DMS53 treated with DMSO at 0.1 percent for 48 hours (cell line): ENCODE measurements around the gene GABPB1.
"Not testable (repeated sequence)": the region's sequence is repeated elsewhere in the genome, so short reads cannot be mapped to it uniquely, and the experiment has no call there.

Source experiments
- DNase-seq: peaks from one replicate; lab custom pipeline; 2025; ENCODE audit not compliant: unreplicated experiment; lab: John Stamatoyannopoulos, UW

GABPB1 gene

GRCh38 chr15:50354838-50355618 is at the start of gene GABPB1:
Gene GABPB1 (minus strand): TSS chr15:50355198. CDS start chr15:50309798, 45,400 bp downstream.
- DNase-seq = peak; percentile 80

DNA sequence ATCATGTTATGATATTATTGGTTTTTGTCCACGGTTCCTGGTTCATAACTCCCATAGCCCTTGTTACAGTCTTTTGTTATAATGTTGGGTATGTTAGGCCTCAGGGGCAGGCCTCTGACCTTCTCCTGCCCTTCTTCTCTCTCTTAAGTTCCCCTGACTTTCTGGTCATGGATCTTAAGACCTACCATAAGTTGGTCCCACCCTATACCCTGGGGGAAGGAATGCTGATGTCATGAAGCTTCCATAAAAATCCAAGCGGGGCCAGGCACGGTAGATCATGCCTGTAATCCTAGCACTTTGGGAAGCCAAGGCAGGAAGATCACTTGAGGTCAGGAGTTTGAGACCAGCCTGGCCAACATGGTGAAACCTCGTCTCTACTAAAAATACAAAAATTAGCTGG is 36.6 kb upstream of the GABPB1 start:
- not testable (repeated sequence) for DNase-seq

GRCh38 chr15:50390554-50391264 is 35.7 kb upstream of the GABPB1 start:
- DNase-seq = peak; percentile 42

DNA sequence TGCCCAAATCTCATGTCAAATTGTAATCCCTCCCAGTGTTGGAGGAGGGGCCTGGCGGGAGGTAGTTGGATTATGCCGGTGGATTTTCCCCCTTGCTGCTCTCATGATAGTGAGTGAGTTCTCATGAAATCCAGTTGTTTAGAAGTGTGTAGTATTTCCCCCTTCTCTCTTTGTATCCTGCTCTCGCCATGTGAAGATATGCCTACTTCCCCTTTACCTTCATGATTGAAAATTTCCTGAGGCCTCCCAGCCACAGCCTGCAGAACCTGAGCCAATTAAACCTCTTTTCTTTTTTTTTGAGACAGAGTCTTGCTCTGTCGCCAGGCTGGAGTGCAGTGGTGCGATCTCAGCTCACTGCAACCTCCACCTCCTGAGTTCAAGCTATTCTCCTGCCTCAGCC is 27.4 kb upstream of the GABPB1 start:
- not testable (repeated sequence) for DNase-seq

GRCh38 chr15:50381438-50381837 is 26.4 kb upstream of the GABPB1 start:
- no peak for DNase-seq

- DNase-seq = no peak
Observed at GRCh38 chr15:50380089-50380488, 25.1 kb upstream of the GABPB1 start.

GRCh38 chr15:50379413-50379812 is 24.4 kb upstream of the GABPB1 start:
- not testable (repeated sequence) for DNase-seq

GRCh38 chr15:50378776-50379175 is 23.8 kb upstream of the GABPB1 start:
- no peak for DNase-seq

- no peak for DNase-seq
Observed at GRCh38 chr15:50377867-50378751, 23.1 kb upstream of the GABPB1 start.

DNA sequence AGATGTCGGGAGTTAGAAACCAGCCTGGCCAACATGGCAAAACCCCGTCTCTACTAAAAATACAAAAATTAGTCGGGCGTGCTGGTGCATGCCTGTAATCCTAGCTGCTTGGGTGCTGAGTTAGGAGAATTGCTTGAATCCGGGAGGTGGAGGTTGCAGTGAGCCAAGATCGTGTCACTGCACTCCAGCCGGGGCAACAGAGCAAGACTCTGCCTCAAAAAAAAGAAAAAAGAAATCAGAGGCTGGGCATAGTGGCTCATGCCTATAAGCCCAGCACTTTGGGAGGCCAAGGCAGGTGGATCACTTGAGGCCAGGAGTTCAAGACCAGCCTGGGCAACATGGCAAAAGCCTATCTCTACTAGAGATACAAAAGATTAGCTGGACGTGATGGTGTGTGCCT is 14.6 kb upstream of the GABPB1 start:
- DNase-seq = not testable (repeated sequence)

DNA sequence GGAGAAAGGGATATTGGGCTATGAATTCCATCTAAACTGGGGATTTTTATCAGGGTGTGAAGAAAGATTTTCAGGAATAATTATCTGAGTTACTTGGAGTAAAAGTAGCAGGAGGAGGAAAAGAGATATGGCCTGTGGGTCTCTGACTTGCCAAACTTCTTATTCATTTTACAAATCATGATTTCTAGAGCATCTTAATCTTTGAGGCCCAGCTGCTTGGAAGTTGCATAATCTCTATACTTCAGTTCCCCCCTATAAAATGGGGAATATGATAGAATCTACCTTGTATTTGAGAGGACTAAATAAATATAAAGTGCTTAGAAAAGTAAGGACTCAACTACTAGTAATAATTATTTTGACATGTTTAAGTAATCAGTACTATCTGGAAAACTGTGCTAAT is 11.0 kb upstream of the GABPB1 start:
- no peak for DNase-seq

DNA sequence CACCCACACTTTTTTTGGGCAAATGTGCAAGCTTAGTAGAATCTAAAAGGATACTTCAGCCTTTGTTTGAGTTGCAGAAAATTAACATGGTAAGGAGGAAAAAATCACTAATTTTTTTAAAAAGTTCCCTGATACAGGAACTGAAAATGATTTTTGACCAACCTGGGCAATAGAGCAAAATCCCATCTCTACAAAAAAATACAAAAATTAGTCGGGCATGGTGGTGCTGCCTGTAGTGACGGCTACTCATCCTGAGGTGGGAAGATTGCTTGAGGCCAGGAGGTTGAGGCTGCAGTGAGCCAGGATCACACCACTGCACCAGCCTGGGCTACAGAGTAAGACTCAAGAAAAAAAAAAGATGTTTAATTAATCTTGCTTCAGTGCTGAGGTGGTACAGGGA is 10.6 kb upstream of the GABPB1 start:
- DNase-seq = no peak

DNA sequence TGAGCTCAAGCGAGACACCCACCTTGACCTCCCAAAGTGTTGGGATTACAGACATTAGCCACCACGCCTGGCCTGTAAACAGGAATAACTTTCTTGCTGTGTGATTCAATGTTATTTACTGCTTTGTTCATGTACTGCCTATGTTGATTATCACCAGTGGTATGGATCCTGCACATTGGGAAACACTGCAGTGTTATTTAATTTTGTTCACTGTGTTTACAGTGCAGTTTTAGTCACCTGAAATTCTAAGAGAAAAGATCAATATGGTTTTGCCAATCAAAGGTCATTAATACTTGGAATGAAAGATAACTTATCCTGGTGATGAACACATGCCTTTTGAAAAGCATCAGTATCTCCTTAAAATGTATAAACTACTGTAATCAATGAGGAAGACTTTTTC is 8.6 kb upstream of the GABPB1 start:
- no peak for DNase-seq

DNA sequence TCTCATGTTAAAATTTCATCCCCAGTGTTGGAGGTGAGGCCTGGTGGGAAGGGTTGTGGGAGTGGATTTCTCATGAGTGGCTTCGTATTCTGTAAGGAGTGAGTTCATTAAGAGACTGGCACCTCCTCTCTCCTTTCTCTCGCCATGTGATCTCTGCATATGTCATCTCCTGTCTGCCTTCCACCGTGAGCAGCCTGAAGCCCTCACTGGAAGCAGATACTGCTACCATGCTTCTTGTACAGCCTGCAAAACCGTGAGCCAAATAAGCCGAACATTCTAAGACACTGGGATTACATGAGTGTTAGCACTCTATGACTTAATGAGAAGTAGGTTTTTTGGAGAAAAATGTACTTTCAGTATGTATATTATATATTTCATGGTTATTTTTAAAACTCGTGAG is 6.8 kb upstream of the GABPB1 start:
- no peak for DNase-seq

DNA sequence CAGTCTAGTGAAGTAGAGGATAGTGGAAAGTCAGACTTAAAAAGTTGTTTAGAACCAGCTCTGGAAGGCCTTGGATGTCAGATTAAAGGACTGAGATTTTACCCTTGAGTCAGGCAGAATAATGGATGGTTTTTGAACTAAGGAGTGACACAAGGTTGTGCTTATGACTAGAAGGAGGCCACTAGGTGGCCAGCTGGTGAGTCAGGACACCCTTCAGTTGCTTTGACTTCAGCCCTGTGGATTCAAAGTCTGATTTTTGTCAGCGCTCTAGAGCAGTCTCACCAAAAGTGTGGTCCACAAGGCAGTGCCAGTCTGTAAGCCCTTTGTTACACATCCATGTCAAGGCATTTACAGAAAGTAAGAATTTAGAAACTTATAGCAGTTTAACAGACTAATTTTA is 3.8 kb upstream of the GABPB1 start:
- DNase-seq = peak; percentile 2

DNA sequence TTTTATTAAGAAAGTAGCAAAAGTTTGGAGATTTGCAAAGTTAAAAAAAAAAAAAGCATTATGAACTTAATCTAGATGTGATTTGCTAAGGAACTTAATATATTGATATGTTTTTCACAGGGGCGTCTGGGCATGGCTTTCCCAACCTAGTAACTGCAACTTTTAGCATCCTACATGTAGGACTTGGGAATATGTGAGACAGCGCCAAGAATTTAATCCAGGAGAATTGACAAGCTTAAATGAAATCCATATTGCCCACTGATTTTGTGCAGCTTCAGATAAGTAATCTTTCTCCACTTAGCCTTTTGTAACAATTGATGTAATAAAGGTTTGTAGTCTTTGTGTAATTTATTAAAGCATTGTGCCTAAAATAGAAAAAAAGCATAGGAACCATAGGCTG is 982 bp upstream of the GABPB1 start:
- DNase-seq = no peak

DNA sequence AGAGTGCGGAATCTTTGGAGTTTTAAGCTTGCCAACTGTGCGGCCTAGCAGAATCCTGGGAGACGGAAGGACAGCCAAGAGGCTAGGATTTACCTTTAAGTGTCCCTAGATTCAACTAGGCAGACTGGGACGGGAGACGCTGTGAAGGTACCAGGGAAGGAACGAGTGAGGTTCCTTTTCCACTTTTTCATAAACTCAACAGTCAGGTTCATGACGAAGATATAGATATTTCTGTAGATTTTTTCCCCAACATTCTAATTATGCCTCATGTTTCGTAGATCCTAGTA is 564 bp upstream of the GABPB1 start:
- no peak for DNase-seq

- peak; percentile 43 for DNase-seq
Observed at GRCh38 chr15:50353975-50354837, 792 bp downstream of the GABPB1 start.

DNA sequence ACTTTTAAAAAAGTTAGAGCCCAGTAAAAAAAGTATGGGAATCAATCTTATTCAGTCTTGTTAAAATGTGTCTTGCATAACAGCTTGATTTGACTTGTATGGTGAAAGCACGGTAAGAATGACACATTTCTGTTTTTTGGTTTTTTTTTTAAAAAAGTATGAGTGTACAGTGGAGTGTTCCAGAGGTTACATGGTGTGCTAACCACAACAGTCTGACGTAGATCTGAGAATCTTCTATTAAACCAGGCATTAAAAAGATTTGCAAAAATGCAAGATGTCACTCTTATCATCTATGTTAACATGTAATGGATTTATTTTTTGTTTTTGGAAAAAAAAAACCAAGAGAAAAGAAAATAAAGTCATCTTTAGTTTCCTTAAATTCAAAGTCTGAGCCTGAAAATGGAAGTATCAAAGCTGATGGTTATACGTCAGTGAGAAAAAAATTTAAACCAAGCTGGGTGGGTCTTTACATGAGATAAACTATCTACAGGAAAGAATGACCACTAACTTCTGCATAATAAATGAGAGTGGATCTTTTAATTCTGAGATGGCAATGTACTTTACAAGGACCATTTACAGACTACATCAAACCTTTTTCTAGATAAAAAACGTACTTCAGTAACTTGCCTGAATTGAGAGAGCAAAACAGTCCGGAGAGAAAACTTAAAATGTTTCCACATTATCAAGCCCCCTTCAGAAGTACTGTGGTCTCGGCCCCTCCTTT is 1.6 kb downstream of the GABPB1 start:
- no peak for DNase-seq

- DNase-seq = no peak
Observed at GRCh38 chr15:50350621-50351020, 4.4 kb downstream of the GABPB1 start.
